Hepatocyte (in vitro differentiated cells): Measurements from ENCODE around the gene PRMT1. TPM values are rescaled to one million over a fixed set of nuclear protein-coding genes. Genes with fewer than 3 reads are reported as not detected.

Experiments used
- DNase-seq: peaks from one replicate; pipeline ENCODE4 v3.0.0-alpha.2; 2016; ENCODE audit warnings: low spot score
- H2AFZ ChIP-seq: fragments of 200-600 bp; sonication (generic); 2 replicates; pipeline ENCODE4 v1.6.0; 2016; ENCODE audit warnings: antibody characterized with exemption, mild to moderate bottlenecking
- H3K27ac ChIP-seq: fragments of 200-600 bp; sonication (generic); 2 replicates; pipeline ENCODE4 v1.5.1; 2016; ENCODE audit warnings: mild to moderate bottlenecking
- H3K27me3 ChIP-seq: fragments of 200-600 bp; sonication (generic); 2 replicates; pipeline ENCODE4 v1.6.1; 2016
- H3K36me3 ChIP-seq: fragments of 200-600 bp; sonication (generic); replicated peaks from 2 replicates; pipeline ENCODE4 v1.5.1; 2016; ENCODE audit warnings: low read depth; ENCODE audit not compliant: insufficient read depth
- H3K4me1 ChIP-seq: fragments of 200-600 bp; sonication (generic); 2 replicates; pipeline ENCODE4 v1.5.1; 2016; ENCODE audit warnings: mild to moderate bottlenecking, moderate library complexity; ENCODE audit not compliant: insufficient read depth
- H3K4me2 ChIP-seq: fragments of 200-600 bp; sonication (generic); 2 replicates; pipeline ENCODE4 v1.6.0; 2016
- H3K4me3 ChIP-seq: fragments of 200-600 bp; sonication (generic); 2 replicates; pipeline ENCODE4 v1.5.1; 2016; ENCODE audit warnings: mild to moderate bottlenecking
- H3K79me2 ChIP-seq: fragments of 200-600 bp; sonication (generic); 2 replicates; pipeline ENCODE4 v1.6.0; 2017; ENCODE audit warnings: mild to moderate bottlenecking
- H3K9me2 ChIP-seq: fragments of 200-600 bp; sonication (generic); replicated peaks from 2 replicates; pipeline ENCODE4 v1.6.0; 2017; ENCODE audit warnings: mild to moderate bottlenecking; ENCODE audit not compliant: insufficient read depth
- H3K9me3 ChIP-seq: fragments of 200-600 bp; sonication (generic); 2 replicates; pipeline ENCODE4 v1.5.1; 2016; ENCODE audit warnings: low read depth, mild to moderate bottlenecking
- H4K20me1 ChIP-seq: fragments of 200-600 bp; sonication (generic); 2 replicates; pipeline ENCODE4 v1.6.0; 2016; ENCODE audit warnings: mild to moderate bottlenecking; ENCODE audit not compliant: insufficient read depth, poor library complexity, severe bottlenecking
- CTCF ChIP-seq: fragments of 200-600 bp; sonication (generic); IDR thresholded peaks from 2 replicates; pipeline ENCODE4 v1.5.1; 2016; ENCODE audit warnings: antibody characterized with exemption, mild to moderate bottlenecking; ENCODE audit not compliant: poor library complexity
- EZH2 ChIP-seq: fragments of 200-600 bp; sonication (generic); IDR thresholded peaks from 2 replicates; pipeline ENCODE4 v1.6.1; 2016; ENCODE audit warnings: antibody characterized with exemption, mild to moderate bottlenecking, borderline replicate concordance
- EZH2phosphoT487 ChIP-seq: fragments of 200-600 bp; sonication (generic); IDR thresholded peaks from one replicate; pipeline ENCODE4 v1.6.1; 2018; ENCODE audit warnings: antibody characterized with exemption, mild to moderate bottlenecking, low read depth, moderate library complexity; ENCODE audit not compliant: unreplicated experiment, severe bottlenecking
- WGBS: methylation state at CpG from one replicate; pipeline ENCODE4 v1.1.6; 2016; ENCODE audit warnings: low lambda C conversion rate; ENCODE audit errors: missing lambda C conversion rate; 5-methylcytosine and 5-hydroxymethylcytosine counted together
- polyA plus RNA-seq: library from polyadenylated mRNA; unstranded; fragments of >200 nt; fragmentation: Nextera tagmentation; extraction: Ambion mirVana; gene quantifications from 2 replicates; pipeline ENCODE4 v1.2.1, GENCODE V29; 2016
- total RNA-seq: library from RNA; depleted of rRNA; stranded (reverse); fragments of >200 nt; gene quantifications from 2 replicates; pipeline ENCODE4 v1.2.3, GENCODE V29; 2014

PRMT1 gene
- total and polyA plus RNA-seq, 2 experiments from 2014 or later = 180 to 189 TPM

GRCh38 chr19:49677901-49678674, 1.0 kb downstream of the PRMT1 start:
- H3K9me2 ChIP-seq = no peaks in the 10 kb centered on the region
- DNase-seq = peak; percentile 88
- H3K4me3 ChIP-seq = peak overlapping the region; percentile 43
- peak overlapping the region; percentile 75 for H3K27ac ChIP-seq
- no peaks in the 10 kb centered on the region for H3K36me3 ChIP-seq
- H3K4me2 ChIP-seq = peak overlapping the region; percentile 94
- H3K9me3 ChIP-seq = no peaks in the 10 kb centered on the region
- H3K27me3 ChIP-seq = no peaks in the 10 kb centered on the region
- 2% methylated on average over 21 of the region's 21 CpGs for WGBS
- peak overlapping the region; percentile 20 for H2AFZ ChIP-seq
- H3K79me2 ChIP-seq = peaks cover 54% of the 10 kb centered on the region
- no peak for TF ChIP-seq EZH2phosphoT487
- peak; percentile 68 for TF ChIP-seq CTCF
- no peak for TF ChIP-seq EZH2
- peaks cover 12% of the 10 kb centered on the region for H3K4me1 ChIP-seq
- peaks cover 32% of the 10 kb centered on the region for H4K20me1 ChIP-seq

GRCh38 chr19:49678985-49679770, 2.1 kb downstream of the PRMT1 start:
- 74% methylated on average over 11 of the region's 12 CpGs for WGBS
- no peak overlapping the region for H3K27ac ChIP-seq
- H3K9me3 ChIP-seq = no peaks in the 10 kb centered on the region
- no peaks in the 10 kb centered on the region for H3K27me3 ChIP-seq
- H3K36me3 ChIP-seq = no peaks in the 10 kb centered on the region
- H3K9me2 ChIP-seq = no peaks in the 10 kb centered on the region
- no peak for DNase-seq
- TF ChIP-seq CTCF = no peak
- TF ChIP-seq EZH2phosphoT487 = no peak
- no peak for TF ChIP-seq EZH2
- H4K20me1 ChIP-seq = peaks cover 32% of the 10 kb centered on the region
- H3K4me2 ChIP-seq = peak overlapping the region; percentile 94
- no peak overlapping the region for H3K4me3 ChIP-seq
- H2AFZ ChIP-seq = no peak overlapping the region
- peaks cover 12% of the 10 kb centered on the region for H3K4me1 ChIP-seq
- peaks cover 57% of the 10 kb centered on the region for H3K79me2 ChIP-seq

- DNase-seq = no peak
- Histone ChIP-seq H3K27me3 (no peaks in the 10 kb centered on the region), H3K9me2 (no peaks in the 10 kb centered on the region), H3K79me2 (peaks cover 57% of the 10 kb centered on the region), H3K4me1 (peaks cover 12% of the 10 kb centered on the region), H4K20me1 (peaks cover 32% of the 10 kb centered on the region), H3K27ac (peak overlapping the region; percentile 75), H3K36me3 (no peaks in the 10 kb centered on the region), H3K4me2 (peak overlapping the region; percentile 75), H3K4me3 (no peak overlapping the region), H2AFZ (no peak overlapping the region), H3K9me3 (no peaks in the 10 kb centered on the region)
- TF ChIP-seq EZH2phosphoT487 (no peak), CTCF (no peak), EZH2 (no peak)
- 65% methylated on average over 8 of the region's 10 CpGs for WGBS
These were observed 2.8 kb downstream of the PRMT1 start for GRCh38 chr19:49679771-49680413.
